GM19193 (cell line): ENCODE results near the gene WNT1.
A peak's percentile ranks its signal among the peaks of the same experiment; 100 is the strongest.

Experiments used
- POLR2A ChIP-seq: IDR thresholded peaks from 4 replicates; pipeline ENCODE4 v1.6.1; 2011; ENCODE audit not compliant: insufficient read depth, insufficient read length; ENCODE audit errors: extremely low read depth

WNT1 gene

GRCh38 chr12:49023812-49024211 lies 45.7 kb downstream of the WNT1 start:
- no peak for TF ChIP-seq POLR2A

- no peak for TF ChIP-seq POLR2A
Observed at GRCh38 chr12:49024543-49024942, 46.4 kb downstream of the WNT1 start.

- TF ChIP-seq POLR2A = no peak
Observed at GRCh38 chr12:49025463-49025862, 47.3 kb downstream of the WNT1 start.

GRCh38 chr12:49026101-49026500 lies 48.0 kb downstream of the WNT1 start:
- no peak for TF ChIP-seq POLR2A

- TF ChIP-seq POLR2A = no peak
Observed at GRCh38 chr12:49026678-49027480, 48.8 kb downstream of the WNT1 start.

GRCh38 chr12:49027846-49028555 lies 49.9 kb downstream of the WNT1 start:
- no peak for TF ChIP-seq POLR2A

- no peak for TF ChIP-seq POLR2A
Observed at GRCh38 chr12:49028666-49029275, 50.6 kb downstream of the WNT1 start.

- no peak for TF ChIP-seq POLR2A
Observed at GRCh38 chr12:49030119-49030518, 52.0 kb downstream of the WNT1 start.

- TF ChIP-seq POLR2A = no peak
Observed at GRCh38 chr12:49030714-49031572, 52.8 kb downstream of the WNT1 start.

- peak; percentile 14 for TF ChIP-seq POLR2A
Observed at GRCh38 chr12:49031573-49032161, 53.5 kb downstream of the WNT1 start.
